MCF 10A (cell line): Measurements from ENCODE around the gene CCT6B. TPM values are rescaled to one million over a fixed set of nuclear protein-coding genes. Genes with fewer than 3 reads are reported as not detected.

Experiments
- BruUV-seq: library from RNA; stranded (reverse); fragments of 400-500 nt; replicated peaks from 2 replicates; lab custom pipeline; 2021; lab: Mats Ljungman, UMichigan
- CTCF ChIA-PET: fragments of 300-600 bp; sonication (Branson Sonifier 250); formaldehyde crosslinking; extraction: SDS; loops from one replicate; lab custom pipeline; 2021; ENCODE audit warnings: antibody characterized with exemption, inconsistent platforms; lab: Yijun Ruan, JAX
- POLR2A ChIA-PET: fragments of 300-600, 350-650 bp; sonication (Branson Sonifier 250); formaldehyde crosslinking; extraction: SDS; loops from one replicate; lab custom pipeline; 2020; ENCODE audit warnings: antibody characterized with exemption, inconsistent platforms; lab: Yijun Ruan, JAX
- DNase-seq: peaks from one replicate; pipeline ENCODE4 v3.0.0-alpha.2; 2018; ENCODE audit not compliant: unreplicated experiment
- H3K27ac Mint-ChIP-seq: one replicate; pipeline ENCODE4 v1.8.0; 2022; ENCODE audit warnings: mild to moderate bottlenecking, low read depth, mixed read lengths; ENCODE audit not compliant: unreplicated experiment
- H3K27me3 Mint-ChIP-seq: one replicate; pipeline ENCODE4 v1.8.0; 2022; ENCODE audit warnings: mixed read lengths; ENCODE audit not compliant: insufficient read depth, unreplicated experiment
- H3K36me3 Mint-ChIP-seq: one replicate; pipeline ENCODE4 v1.8.0; 2022; ENCODE audit warnings: mild to moderate bottlenecking, moderate library complexity, mixed read lengths; ENCODE audit not compliant: insufficient read depth, unreplicated experiment
- H3K4me1 Mint-ChIP-seq: one replicate; pipeline ENCODE4 v1.8.0; 2022; ENCODE audit warnings: mixed read lengths; ENCODE audit not compliant: insufficient read depth, unreplicated experiment
- H3K4me3 Mint-ChIP-seq: one replicate; pipeline ENCODE4 v1.8.0; 2022; ENCODE audit warnings: mild to moderate bottlenecking, moderate library complexity, mixed read lengths; ENCODE audit not compliant: unreplicated experiment
- H3K9me3 Mint-ChIP-seq: one replicate; pipeline ENCODE4 v1.8.0; 2022; ENCODE audit warnings: mixed read lengths; ENCODE audit not compliant: unreplicated experiment
- CTCF ChIP-seq: fragments of 200-600 bp; IDR thresholded peaks from one replicate; pipeline ENCODE4 v1.8.0; 2022; ENCODE audit warnings: antibody characterized with exemption, mild to moderate bottlenecking; ENCODE audit not compliant: unreplicated experiment
- intact Hi-C: fragments of 100-400 bp; cut with micrococcal nuclease; formaldehyde crosslinking; loops from 2 replicates; pipeline ENCODE4 v1.14.1; 2022
- total RNA-seq: library from RNA; stranded (reverse); gene quantifications from 2 replicates; pipeline ENCODE4 v1.2.3, GENCODE V29; 2022

Gene CCT6B
- total RNA-seq, 1 experiment from 2014 or later: 5.7 TPM

- no peaks in the 10 kb centered on the region for H3K9me3 Mint-ChIP-seq
- POLR2A ChIA-PET: interaction anchor here (0.7 to 6.1 kb wide), 20 partner anchors 8 to 274 kb away, joined by 3 to 53 read pairs (median 4); partner anchors contain the start of genes CCT6B, RFFL, SLFN5 and ZNF830
- peak overlapping the region; percentile 89 for H3K27ac Mint-ChIP-seq
- no peak for DNase-seq
- peaks cover 27% of the 10 kb centered on the region for H3K4me1 Mint-ChIP-seq
- H3K36me3 Mint-ChIP-seq: peaks cover 21% of the 10 kb centered on the region
- TF ChIP-seq CTCF: no peak
- intact Hi-C loops: loop anchor here (1.0 to 5.0 kb wide), 4 partner anchors 20 to 559 kb away; partner anchors contain the start of genes CCT6B and ZNF830
- CTCF ChIA-PET: interaction anchor here (0.6 to 2.5 kb wide), 19 partner anchors 9 to 933 kb away, joined by 3 to 12 read pairs (median 4); partner anchors contain the start of genes NLE1, RAD51D and UNC45B
- H3K27me3 Mint-ChIP-seq: no peaks in the 10 kb centered on the region
- H3K4me3 Mint-ChIP-seq: peak overlapping the region; percentile 75
- TSS peak; percentile 50 for BruUV-seq
These were observed 20.4 kb upstream of the CCT6B start for GRCh38 chr17:34981538-34982241.

- ChIA-PET POLR2A (interaction anchor here (0.6 to 6.1 kb wide), 26 partner anchors 10 to 306 kb away, joined by 3 to 53 read pairs (median 4); partner anchors contain the start of genes CCT6B, RFFL, SLFN5 and ZNF830), CTCF (interaction anchor here (0.5 to 2.5 kb wide), 15 partner anchors 10 to 932 kb away, joined by 3 to 12 read pairs (median 4); partner anchors contain the start of genes NLE1 and RAD51D)
- peak; percentile 39 for TF ChIP-seq CTCF
- no peaks in the 10 kb centered on the region for H3K27me3 Mint-ChIP-seq
- peaks cover 27% of the 10 kb centered on the region for H3K4me1 Mint-ChIP-seq
- H3K36me3 Mint-ChIP-seq: peaks cover 15% of the 10 kb centered on the region
- intact Hi-C loops: loop anchor here (1.0 to 5.0 kb wide), 4 partner anchors 20 to 559 kb away; partner anchors contain the start of genes CCT6B and ZNF830
- H3K9me3 Mint-ChIP-seq: no peaks in the 10 kb centered on the region
- H3K4me3 Mint-ChIP-seq: peak overlapping the region; percentile 75
- no TSS peak for BruUV-seq
- peak; percentile 83 for DNase-seq
- H3K27ac Mint-ChIP-seq: peak overlapping the region; percentile 89
These were observed 19.6 kb upstream of the CCT6B start for GRCh38 chr17:34980681-34981537.

DNA sequence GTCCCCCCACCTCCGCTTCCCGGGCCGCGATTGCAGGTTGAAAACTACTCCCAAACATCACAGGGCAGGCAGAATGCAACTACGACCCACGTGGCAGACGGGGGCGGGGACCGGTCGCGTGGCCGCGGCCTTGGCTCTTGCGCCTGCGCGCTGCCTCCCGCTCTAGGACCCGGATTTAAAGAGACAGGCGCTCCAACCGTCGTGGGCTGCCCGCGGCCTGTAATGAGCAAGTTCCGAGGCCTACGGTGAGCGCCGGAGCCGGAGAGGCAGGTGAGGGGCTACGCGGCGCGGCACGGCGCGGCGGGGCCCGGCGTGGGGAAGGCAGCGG, 19.1 kb upstream of the CCT6B start, which contains the start of gene LIG3:
LIG3 (plus strand) TSS at position 160 of the 328 bp plus-strand sequence. CDS start 2,494 bp downstream, outside the sequence.
- POLR2A ChIA-PET: interaction anchor here (0.6 to 6.1 kb wide), 17 partner anchors 12 to 588 kb away, joined by 3 to 53 read pairs (median 4); partner anchors contain the start of genes CCT6B, RFFL, SLFN5 and ZNF830
- H3K36me3 Mint-ChIP-seq: peaks cover 11% of the 10 kb centered on the region
- intact Hi-C loops: loop anchor here (5.0 kb wide), 3 partner anchors 107 to 558 kb away; no protein-coding TSS in a partner anchor
- no peak for TF ChIP-seq CTCF
- H3K27me3 Mint-ChIP-seq: no peaks in the 10 kb centered on the region
- H3K9me3 Mint-ChIP-seq: no peaks in the 10 kb centered on the region
- H3K27ac Mint-ChIP-seq: peak within 1 kb of the TSS; percentile 89
- CTCF ChIA-PET: interaction anchor here (0.5 to 1.9 kb wide), 5 partner anchors 10 to 638 kb away, joined by 3 to 12 read pairs (median 4); partner anchors contain the start of gene RAD51D
- DNase-seq: peak; percentile 93
- BruUV-seq: no TSS peak
- peak within 1 kb of the TSS; percentile 75 for H3K4me3 Mint-ChIP-seq
- peaks cover 27% of the 10 kb centered on the region for H3K4me1 Mint-ChIP-seq
